ENCODE measurements around the gene LRRC8C. TPM values are rescaled to one million over a fixed set of nuclear protein-coding genes. Genes with fewer than 3 reads are reported as not detected.
A peak's percentile ranks its signal among the peaks of the same experiment; 100 is the strongest.

The LRRC8C gene
- total and polyA plus RNA-seq, 11 donors, result 3.2 to 16.3 (median 9.2) TPM

DNA sequence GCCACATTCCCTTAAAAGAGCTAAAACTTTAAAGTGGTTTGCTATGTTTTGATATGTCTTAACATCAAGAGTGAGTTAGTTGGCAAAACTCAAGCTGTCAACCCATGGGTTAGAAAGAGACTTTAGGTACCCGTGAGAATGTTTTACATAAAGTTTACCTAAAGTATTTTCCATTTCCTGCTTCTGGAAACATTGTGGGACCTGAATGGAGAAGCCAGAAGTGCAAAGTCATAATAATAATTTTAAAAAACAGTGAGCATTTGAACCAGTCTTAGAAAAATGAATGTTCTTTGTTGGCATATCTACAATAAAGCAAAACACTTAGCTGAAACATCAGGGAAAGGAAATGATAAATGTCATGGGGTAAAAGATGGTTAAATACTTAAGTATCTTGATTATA, 34.8 kb downstream of the LRRC8C start:
- Histone ChIP-seq H3K9me3 (peaks cover 0 to 12% (median 4%) of the 10 kb centered on the region in 12 donors), H3K27me3 (no peaks in the 10 kb centered on the region), H3K36me3 (peaks cover 0 to 4% (median 0%) of the 10 kb centered on the region in 9 donors), H3K4me3 (no peak overlapping the region), H3K27ac (peak overlapping the region in 4 of 12 donors; percentile 2 to 58 (median 10)), H3K4me1 (peaks cover 0 to 81% (median 32%) of the 10 kb centered on the region in 12 donors)
- ATAC-seq (no peak), DNase-seq (no peak)
- 35 to 62% (median 48%) methylated on average over 1 of the region's 1 CpG for WGBS, 4 donors
- intact Hi-C loops (cut with DNase I), result no loop called here
- TF ChIP-seq POLR2A (IDR thresholded peaks at IDR 0.05), result no peak
- TF ChIP-seq, protein P1, sequence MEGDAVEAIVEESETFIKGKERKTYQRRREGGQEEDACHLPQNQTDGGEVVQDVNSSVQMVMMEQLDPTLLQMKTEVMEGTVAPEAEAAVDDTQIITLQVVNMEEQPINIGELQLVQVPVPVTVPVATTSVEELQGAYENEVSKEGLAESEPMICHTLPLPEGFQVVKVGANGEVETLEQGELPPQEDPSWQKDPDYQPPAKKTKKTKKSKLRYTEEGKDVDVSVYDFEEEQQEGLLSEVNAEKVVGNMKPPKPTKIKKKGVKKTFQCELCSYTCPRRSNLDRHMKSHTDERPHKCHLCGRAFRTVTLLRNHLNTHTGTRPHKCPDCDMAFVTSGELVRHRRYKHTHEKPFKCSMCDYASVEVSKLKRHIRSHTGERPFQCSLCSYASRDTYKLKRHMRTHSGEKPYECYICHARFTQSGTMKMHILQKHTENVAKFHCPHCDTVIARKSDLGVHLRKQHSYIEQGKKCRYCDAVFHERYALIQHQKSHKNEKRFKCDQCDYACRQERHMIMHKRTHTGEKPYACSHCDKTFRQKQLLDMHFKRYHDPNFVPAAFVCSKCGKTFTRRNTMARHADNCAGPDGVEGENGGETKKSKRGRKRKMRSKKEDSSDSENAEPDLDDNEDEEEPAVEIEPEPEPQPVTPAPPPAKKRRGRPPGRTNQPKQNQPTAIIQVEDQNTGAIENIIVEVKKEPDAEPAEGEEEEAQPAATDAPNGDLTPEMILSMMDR (IDR thresholded peaks at IDR 0.05), result no peak

DNA sequence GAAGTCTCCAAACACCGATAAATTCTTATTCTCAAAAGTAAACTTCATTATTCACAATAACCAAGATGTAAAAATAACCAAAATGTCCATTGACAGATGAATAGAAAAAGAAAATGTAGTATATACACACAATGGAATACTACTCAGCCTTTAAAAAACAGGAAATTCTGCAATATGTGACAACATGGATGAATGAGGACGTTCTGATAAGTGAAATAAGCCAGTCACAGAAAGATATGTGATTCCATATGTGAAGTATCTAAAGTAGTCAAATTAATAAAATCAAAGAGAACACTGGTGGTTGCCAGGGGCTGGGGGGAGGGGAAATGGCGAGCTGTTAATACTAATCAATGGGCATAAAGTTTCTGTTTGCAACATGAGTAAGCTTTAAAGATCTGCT, 36.0 kb downstream of the LRRC8C start:
- TF ChIP-seq POLR2A (IDR thresholded peaks at IDR 0.05), result no peak
- TF ChIP-seq, protein P1 (IDR thresholded peaks at IDR 0.05), result no peak
- DNase-seq, result no peak
- intact Hi-C loops (cut with DNase I), result no loop called here
- WGBS, 4 donors, result 87 to 91% (median 88%) methylated on average over 3 of the region's 3 CpGs
- peaks cover 0 to 6% (median 4%) of the 10 kb centered on the region in 12 donors for H3K9me3 ChIP-seq
- peaks cover 0 to 4% (median 0%) of the 10 kb centered on the region in 9 donors for H3K36me3 ChIP-seq
- H3K4me3 ChIP-seq, result no peak overlapping the region
- ATAC-seq, result no peak
- H3K4me1 ChIP-seq, result peaks cover 0 to 89% (median 34%) of the 10 kb centered on the region in 12 donors
- H3K27me3 ChIP-seq, result no peaks in the 10 kb centered on the region
- H3K27ac ChIP-seq, result peak overlapping the region in 2 of 12 donors; percentile 0 to 58

DNA sequence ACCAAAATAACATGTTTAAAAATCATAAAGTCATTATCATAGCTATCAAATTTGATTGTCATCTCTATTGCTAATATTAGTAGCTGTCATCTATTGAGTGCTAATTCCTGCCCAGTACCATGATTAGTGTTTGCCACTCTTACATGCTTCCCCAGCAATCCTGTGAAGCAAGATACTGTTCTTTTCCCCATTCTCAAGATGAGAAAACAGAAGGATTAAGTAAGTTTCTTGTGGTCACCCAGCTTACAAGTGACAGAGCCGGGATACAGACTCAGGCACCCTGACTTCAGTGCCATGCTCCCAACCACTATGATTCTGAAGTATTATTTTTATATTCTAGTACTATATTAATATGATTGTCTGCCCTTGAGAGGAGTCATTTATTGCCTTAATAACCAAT, 36.5 kb downstream of the LRRC8C start:
- no peak for ATAC-seq
- peaks cover 0 to 4% (median 0%) of the 10 kb centered on the region in 9 donors for H3K36me3 ChIP-seq
- H3K4me3 ChIP-seq, result no peak overlapping the region
- no peaks in the 10 kb centered on the region for H3K27me3 ChIP-seq
- DNase-seq, result no peak
- peaks cover 0 to 92% (median 34%) of the 10 kb centered on the region in 12 donors for H3K4me1 ChIP-seq
- TF ChIP-seq POLR2A (IDR thresholded peaks at IDR 0.05), result no peak
- TF ChIP-seq, protein P1 (IDR thresholded peaks at IDR 0.05), result no peak
- H3K27ac ChIP-seq, result peak overlapping the region in 1 of 12 donors; percentile 58
- intact Hi-C loops (cut with DNase I), result no loop called here
- 90 to 95% (median 93%) methylated on average over 1 of the region's 1 CpG for WGBS, 4 donors
- H3K9me3 ChIP-seq, result peaks cover 0 to 1% (median under 1%) of the 10 kb centered on the region in 12 donors

DNA sequence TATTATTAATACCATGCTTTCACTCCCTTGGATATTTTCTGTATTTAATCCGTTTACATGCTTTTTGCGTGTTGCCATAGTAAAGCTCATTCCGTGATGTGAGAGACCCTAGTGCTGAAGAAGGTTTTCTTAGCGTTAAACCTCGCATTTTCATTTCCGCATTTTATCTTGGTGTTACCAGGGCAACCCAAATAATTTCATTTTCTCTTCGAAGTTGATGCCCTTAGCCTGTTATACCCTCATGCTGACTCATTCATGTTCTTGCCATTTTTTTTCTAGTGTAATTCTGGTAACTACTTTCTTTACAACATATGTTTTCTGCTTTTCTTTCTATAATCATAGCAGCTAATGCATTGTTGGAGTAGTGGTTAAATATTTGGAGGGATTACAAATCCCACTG, 37.2 kb downstream of the LRRC8C start:
- Histone ChIP-seq H3K27me3 (no peaks in the 10 kb centered on the region), H3K4me3 (no peak overlapping the region), H3K9me3 (no peaks in the 10 kb centered on the region), H3K36me3 (peaks cover 0 to 4% (median 0%) of the 10 kb centered on the region in 9 donors), H3K27ac (peak overlapping the region in 1 of 12 donors; percentile 58), H3K4me1 (peaks cover 0 to 87% (median 34%) of the 10 kb centered on the region in 12 donors)
- DNase-seq (no peak), ATAC-seq (peak in 2 of 4 donors; percentile 32 to 69)
- TF ChIP-seq, protein P1 (IDR thresholded peaks at IDR 0.05), result no peak
- no peak for TF ChIP-seq POLR2A (IDR thresholded peaks at IDR 0.05)
- WGBS, 4 donors, result 75 to 77% (median 76%) methylated on average over 7 of the region's 7 CpGs
- intact Hi-C loops (cut with DNase I), result no loop called here

Data from heart left ventricle (tissue), 16 donors.